HepG2 (cell line): ENCODE results near the gene WDR11. TPM values are rescaled to one million over a fixed set of nuclear protein-coding genes. Genes with fewer than 3 reads are reported as not detected.

Source experiments
- ATAC-seq: fragments of 200-7000 bp; cut with Tn5 transposase; 3 replicates; pipeline ENCODE4 v1.9.1; 2020; ENCODE audit warnings: mild to moderate bottlenecking, moderate library complexity
- BruUV-seq: library from RNA; stranded (reverse); fragments of 400-500 nt; replicated peaks from 2 replicates; lab custom pipeline; 2021; lab: Mats Ljungman, UMichigan
- CTCF ChIA-PET: fragments of 300-600 bp; formaldehyde crosslinking; extraction: SDS; loops from one replicate; lab custom pipeline; 2021; ENCODE audit warnings: low total read pairs, inconsistent platforms, low intra/inter-chr PET ratio; lab: Yijun Ruan, JAX
- POLR2A ChIA-PET: fragments of 350-600 bp; sonication (Branson Sonifier 250); formaldehyde crosslinking; loops from one replicate; lab custom pipeline; 2020; ENCODE audit warnings: antibody characterized with exemption, inconsistent platforms; lab: Yijun Ruan, JAX
- DNase-seq: peaks from one replicate; pipeline ENCODE4 v3.0.0-alpha.2; 2015; ENCODE audit warnings: low spot score
- FAIRE-seq: peaks from 3 replicates; lab custom pipeline; 2011; peaks lifted over from hg19 to GRCh38; lab: Jason Lieb, UNC
- H2AFZ ChIP-seq: one replicate; pipeline ENCODE4 v1.6.1; 2011; ENCODE audit warnings: low read length, inconsistent platforms
- H3K27ac ChIP-seq: fragments of 300-600 bp; 3 replicates; pipeline ENCODE4 v1.8.0; 2011; ENCODE audit warnings: mixed run types, mild to moderate bottlenecking, mixed read lengths, low read length, inconsistent platforms; ENCODE audit not compliant: insufficient read depth; ENCODE audit errors: extremely low read length
- H3K27me3 ChIP-seq, 2 experiments: fragments of 200-600 bp in 1 of 2; 2 replicates in 1 of 2; 3 replicates in 1 of 2; pipeline versions ENCODE4 v1.6.0 to v1.8.0; 2011; ENCODE audit warnings: low read length in 2 of 2, mild to moderate bottlenecking in 2 of 2, moderate library complexity in 2 of 2, inconsistent platforms in 1 of 2; ENCODE audit not compliant: insufficient read depth in 2 of 2, control insufficient read depth in 1 of 2
- H3K36me3 ChIP-seq, 2 experiments: fragments of 200-600 bp in 1 of 2; replicated peaks in 1 of 2; 2 replicates in 1 of 2; 3 replicates in 1 of 2; pipeline versions ENCODE4 v1.5.1 to v1.8.0; 2011; ENCODE audit warnings: low read length in 2 of 2, inconsistent platforms in 1 of 2; ENCODE audit not compliant: insufficient read depth in 2 of 2, control insufficient read depth in 1 of 2
- H3K4me1 ChIP-seq: 2 replicates; pipeline ENCODE4 v1.5.1; 2012; ENCODE audit warnings: low read length, inconsistent platforms; ENCODE audit not compliant: insufficient read depth
- H3K4me2 ChIP-seq: 2 replicates; pipeline ENCODE4 v1.6.0; 2011; ENCODE audit warnings: low read depth, low read length, inconsistent platforms
- H3K4me3 ChIP-seq, 3 experiments: fragments of 200-600 bp in 1 of 3; sonication (generic), shearing (Covaris generic) in 1 of 3; replicated peaks in 1 of 3; 2 replicates each; pipeline ENCODE4 v1.5.1; 2011 to 2016; ENCODE audit warnings: low read length in 3 of 3, inconsistent platforms in 2 of 3, low read depth in 2 of 3, mild to moderate bottlenecking in 2 of 3, control low read depth in 1 of 3, mixed read lengths in 1 of 3; ENCODE audit not compliant: insufficient read depth in 1 of 3
- H3K79me2 ChIP-seq: one replicate; pipeline ENCODE4 v1.6.1; 2011; ENCODE audit warnings: low read length, inconsistent platforms; ENCODE audit not compliant: insufficient read depth
- H3K9ac ChIP-seq: 2 replicates; pipeline ENCODE4 v1.6.0; 2011; ENCODE audit warnings: mild to moderate bottlenecking, low read depth, low read length, inconsistent platforms; ENCODE audit not compliant: insufficient read depth
- H3K9me3 ChIP-seq: 2 replicates; pipeline ENCODE4 v1.5.1; 2012; ENCODE audit warnings: mild to moderate bottlenecking, low read length
- H4K20me1 ChIP-seq: 2 replicates; pipeline ENCODE4 v1.6.0; 2011; ENCODE audit warnings: inconsistent platforms, mild to moderate bottlenecking, low read length, moderate library complexity; ENCODE audit not compliant: insufficient read depth
- ESRRA ChIP-seq: sonication (generic); formaldehyde crosslinking; IDR thresholded peaks from 2 replicates; pipeline ENCODE4 v1.5.1; 2020; ENCODE audit warnings: mild to moderate bottlenecking, low read depth, missing genetic modification reagents
- PAX8 ChIP-seq: sonication (generic); formaldehyde crosslinking; IDR thresholded peaks from 2 replicates; pipeline ENCODE4 v1.8.0; 2022; ENCODE audit warnings: mild to moderate bottlenecking, missing genetic modification reagents, borderline replicate concordance
- REXO4 ChIP-seq: sonication (generic); formaldehyde crosslinking; IDR thresholded peaks from 2 replicates; pipeline ENCODE4 v1.8.0; 2022; ENCODE audit warnings: missing genetic modification reagents, mild to moderate bottlenecking, borderline replicate concordance
- SMAD3 ChIP-seq: sonication (generic); formaldehyde crosslinking; IDR thresholded peaks from 2 replicates; pipeline ENCODE4 v1.4.0; 2020; ENCODE audit warnings: missing genetic modification reagents
- SUZ12 ChIP-seq: fragments of 150-350 bp; IDR thresholded peaks from 2 replicates; pipeline ENCODE4 v1.6.1; 2014; ENCODE audit warnings: low read depth, low read length
- ZNF331 ChIP-seq: sonication (generic); formaldehyde crosslinking; IDR thresholded peaks from 2 replicates; pipeline ENCODE4 v1.4.0; 2020; ENCODE audit warnings: missing genetic modification reagents
- ZNF576 ChIP-seq: sonication (generic); formaldehyde crosslinking; IDR thresholded peaks from 2 replicates; pipeline ENCODE4 v1.4.0; 2020; ENCODE audit warnings: mild to moderate bottlenecking, missing genetic modification reagents
- ZSCAN12 ChIP-seq: sonication (generic); formaldehyde crosslinking; IDR thresholded peaks from 2 replicates; pipeline ENCODE4 v1.9.0; 2021; ENCODE audit warnings: mild to moderate bottlenecking, missing genetic modification reagents
- in situ Hi-C: cut with HindIII; loops from 2 replicates; pipeline ENCODE4 v1.10.0; 2017; ENCODE audit warnings: low pct_unique_long_range_greater_than_20kb; ENCODE audit not compliant: extremely low pct_ligation_motif_present
- intact Hi-C: fragments of 100-400 bp; cut with micrococcal nuclease; formaldehyde crosslinking; loops from one replicate; pipeline ENCODE4 v1.10.0; 2022; ENCODE audit not compliant: unreplicated experiment
- polyA plus RNA-seq, 8 experiments: library from polyadenylated mRNA; depleted of rRNA in 3 of 8; stranded (reverse) in 7 of 8; unstranded in 1 of 8; fragments of >200 nt; fragmentation: Illumina TruSeq in 4 of 8; extraction: Trizol in 4 of 8; gene quantifications; 2 replicates each; pipeline versions ENCODE4 v1.2.1 to v1.2.3, GENCODE V29; 2011 to 2016; ENCODE audit warnings: low read depth in 4 of 8, missing spikeins in 1 of 8, mixed read lengths in 1 of 8; ENCODE audit not compliant: insufficient read depth in 1 of 8
- total RNA-seq, 5 experiments: library from RNA; depleted of rRNA; stranded (reverse); fragments of >200 nt; fragmentation: Illumina TruSeq; extraction: Trizol; gene quantifications; 2 replicates each; pipeline ENCODE4 v1.2.3, GENCODE V29; 2016; ENCODE audit warnings: low read depth in 1 of 5
- TF ChIP-seq, protein P1 (sequence below): sonication (generic); formaldehyde crosslinking; IDR thresholded peaks from 2 replicates; pipeline ENCODE4 v1.4.0; 2020; ENCODE audit warnings: missing genetic modification reagents
- TF ChIP-seq, protein P2 (sequence below): IDR thresholded peaks from 2 replicates; pipeline ENCODE4 v1.6.1; 2016; ENCODE audit warnings: control low read depth

The WDR11 gene
- total and polyA plus RNA-seq, 2 of the 13 experiments (the other 11 are each of a cell fraction or from before 2014, with no cell fraction given): 38.0 to 45.2 TPM

GRCh38 chr10:120891365-120891764, 40.2 kb downstream of the WDR11 start:
- TF ChIP-seq ZNF576 (no peak), PAX8 (CRISPR knock-in tag) (no peak), SUZ12 (no peak), ZSCAN12 (no peak), ZNF331 (CRISPR knock-in tag) (no peak), REXO4 (CRISPR knock-in tag) (no peak), ESRRA (CRISPR knock-in tag) (no peak), SMAD3 (CRISPR knock-in tag) (no peak)
- TF ChIP-seq, protein P1, sequence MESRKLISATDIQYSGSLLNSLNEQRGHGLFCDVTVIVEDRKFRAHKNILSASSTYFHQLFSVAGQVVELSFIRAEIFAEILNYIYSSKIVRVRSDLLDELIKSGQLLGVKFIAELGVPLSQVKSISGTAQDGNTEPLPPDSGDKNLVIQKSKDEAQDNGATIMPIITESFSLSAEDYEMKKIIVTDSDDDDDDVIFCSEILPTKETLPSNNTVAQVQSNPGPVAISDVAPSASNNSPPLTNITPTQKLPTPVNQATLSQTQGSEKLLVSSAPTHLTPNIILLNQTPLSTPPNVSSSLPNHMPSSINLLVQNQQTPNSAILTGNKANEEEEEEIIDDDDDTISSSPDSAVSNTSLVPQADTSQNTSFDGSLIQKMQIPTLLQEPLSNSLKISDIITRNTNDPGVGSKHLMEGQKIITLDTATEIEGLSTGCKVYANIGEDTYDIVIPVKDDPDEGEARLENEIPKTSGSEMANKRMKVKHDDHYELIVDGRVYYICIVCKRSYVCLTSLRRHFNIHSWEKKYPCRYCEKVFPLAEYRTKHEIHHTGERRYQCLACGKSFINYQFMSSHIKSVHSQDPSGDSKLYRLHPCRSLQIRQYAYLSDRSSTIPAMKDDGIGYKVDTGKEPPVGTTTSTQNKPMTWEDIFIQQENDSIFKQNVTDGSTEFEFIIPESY: no peak
- TF ChIP-seq, protein P2, sequence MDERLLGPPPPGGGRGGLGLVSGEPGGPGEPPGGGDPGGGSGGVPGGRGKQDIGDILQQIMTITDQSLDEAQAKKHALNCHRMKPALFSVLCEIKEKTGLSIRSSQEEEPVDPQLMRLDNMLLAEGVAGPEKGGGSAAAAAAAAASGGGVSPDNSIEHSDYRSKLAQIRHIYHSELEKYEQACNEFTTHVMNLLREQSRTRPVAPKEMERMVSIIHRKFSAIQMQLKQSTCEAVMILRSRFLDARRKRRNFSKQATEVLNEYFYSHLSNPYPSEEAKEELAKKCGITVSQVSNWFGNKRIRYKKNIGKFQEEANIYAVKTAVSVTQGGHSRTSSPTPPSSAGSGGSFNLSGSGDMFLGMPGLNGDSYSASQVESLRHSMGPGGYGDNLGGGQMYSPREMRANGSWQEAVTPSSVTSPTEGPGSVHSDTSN (CRISPR knock-in tag): no peak
- H3K4me2 ChIP-seq: no peak overlapping the region
- no peak overlapping the region for H3K4me3 ChIP-seq
- no peaks in the 10 kb centered on the region for H3K9me3 ChIP-seq
- H3K4me1 ChIP-seq: no peaks in the 10 kb centered on the region
- no peak overlapping the region for H3K27ac ChIP-seq
- DNase-seq (no peak), FAIRE-seq (no peak), ATAC-seq (no peak)
- no peaks in the 10 kb centered on the region for H3K79me2 ChIP-seq
- ChIA-PET CTCF (no interaction called here), POLR2A (no interaction called here)
- in situ Hi-C loops: no loop called here
- no peaks in the 10 kb centered on the region for H4K20me1 ChIP-seq
- no peak overlapping the region for H2AFZ ChIP-seq
- peaks cover 4 to 37% of the 10 kb centered on the region in 2 experiments; a peak in 4 of 5 replicates for H3K36me3 ChIP-seq
- no peak overlapping the region for H3K9ac ChIP-seq
- no peaks in the 10 kb centered on the region for H3K27me3 ChIP-seq
- intact Hi-C loops: no loop called here
- no TSS peak for BruUV-seq
